Upper lobe of left lung (tissue), 6 donors: ENCODE data around the gene CENATAC. TPM values are rescaled to one million over a fixed set of nuclear protein-coding genes. Genes with fewer than 3 reads are reported as not detected.

Source experiments
- ATAC-seq, 2 donors: fragments of 200-7000 bp; cut with Tn5 transposase; one replicate each; pipeline ENCODE4 v1.9.1; 2022; ENCODE audit warnings: mild to moderate bottlenecking in 2 of 2, moderate library complexity in 2 of 2; ENCODE audit not compliant: low FRiP score in 2 of 2
- DNase-seq, 2 donors: peaks; one replicate each; pipeline ENCODE4 v3.0.0-alpha.2; 2019 to 2020
- H3K27ac ChIP-seq, 4 donors: fragments of 200-600 bp; sonication (generic); one replicate each; pipeline ENCODE4 v1.5.1; 2016 to 2019
- H3K27me3 ChIP-seq, 4 donors: fragments of 200-600 bp; sonication (generic); one replicate each; pipeline ENCODE4 v1.5.1; 2017 to 2019
- H3K36me3 ChIP-seq, 4 donors: fragments of 200-600 bp; sonication (generic); one replicate each; pipeline ENCODE4 v1.5.1; 2016 to 2019
- H3K4me1 ChIP-seq, 4 donors: fragments of 200-600 bp; sonication (generic); one replicate each; pipeline ENCODE4 v1.5.1; 2018 to 2019
- H3K4me3 ChIP-seq, 4 donors: fragments of 200-600 bp; sonication (generic); one replicate each; pipeline ENCODE4 v1.5.1; 2017 to 2019; ENCODE audit warnings: mild to moderate bottlenecking in 2 of 4, moderate library complexity in 1 of 4
- H3K9me3 ChIP-seq, 4 donors: fragments of 200-600 bp; sonication (generic); one replicate each; pipeline ENCODE4 v1.5.1; 2018 to 2019
- CTCF ChIP-seq, 6 experiments: fragments of 450-650 bp in 4 of 6; fragments of 200-600 bp in 2 of 6; sonication (generic) in 2 of 6; IDR thresholded peaks; one replicate each; pipeline ENCODE4 v1.5.1; 2016 to 2019; ENCODE audit warnings: antibody characterized with exemption in 6 of 6
- EP300 ChIP-seq, 4 donors: sonication (generic); formaldehyde crosslinking; IDR thresholded peaks; one replicate each; pipeline ENCODE4 v1.5.1; 2017; ENCODE audit warnings: antibody characterized with exemption in 4 of 4, control low read depth in 2 of 4
- POLR2A ChIP-seq, 4 donors: fragments of 450-650 bp; IDR thresholded peaks; one replicate each; pipeline ENCODE4 v1.5.1; 2016 to 2017; ENCODE audit warnings: antibody characterized with exemption in 4 of 4, mild to moderate bottlenecking in 2 of 4
- POLR2AphosphoS5 ChIP-seq, 2 donors: sonication (generic); formaldehyde crosslinking; IDR thresholded peaks; one replicate each; pipeline ENCODE4 v1.5.1; 2017; ENCODE audit warnings: antibody characterized with exemption in 2 of 2
- WGBS, 2 donors: methylation state at CpG; one replicate each; pipeline ENCODE4 v1.1.5; 2017 to 2018; 5-methylcytosine and 5-hydroxymethylcytosine counted together
- total RNA-seq, 6 donors: library from RNA; depleted of rRNA in 4 of 6; stranded (reverse); fragments of >200 nt in 4 of 6; gene quantifications; one replicate each; pipeline versions ENCODE4 v1.1.0 to v1.2.1, GENCODE V29; 2016 to 2021
- donor health status: DM: no; HTN: no; CAD: no; lungs with moderate emphysema.
- donor health status: DM: no; HTN: yes; CAD: no; lungs with severe emphysema.

The CENATAC gene
- total RNA-seq, 6 donors from 2014 or later: 44.3 to 407 (median 94.3) TPM

GRCh38 chr11:119029069-119029339 lies 31.1 kb downstream of the CENATAC start:
- DNase-seq (no peak), ATAC-seq (no peak)
- peaks cover 5 to 37% (median 14%) of the 10 kb centered on the region in 4 donors for H3K36me3 ChIP-seq
- H3K9me3 ChIP-seq: no peaks in the 10 kb centered on the region
- peak overlapping the region in 3 of 4 donors; percentile 17 to 91 (median 25) for H3K27ac ChIP-seq
- TF ChIP-seq CTCF (IDR thresholded peaks at IDR 0.05) (no peak), POLR2A (IDR thresholded peaks at IDR 0.05) (no peak), EP300 (IDR thresholded peaks at IDR 0.05) (no peak), POLR2AphosphoS5 (IDR thresholded peaks at IDR 0.05) (no peak)
- no peaks in the 10 kb centered on the region for H3K27me3 ChIP-seq
- peak overlapping the region in 1 of 4 donors; percentile 64 for H3K4me3 ChIP-seq
- H3K4me1 ChIP-seq: peaks cover 22 to 40% (median 26%) of the 10 kb centered on the region in 4 donors
- WGBS, 2 donors: 78 to 91% methylated on average over 1 of the region's 1 CpG

DNA sequence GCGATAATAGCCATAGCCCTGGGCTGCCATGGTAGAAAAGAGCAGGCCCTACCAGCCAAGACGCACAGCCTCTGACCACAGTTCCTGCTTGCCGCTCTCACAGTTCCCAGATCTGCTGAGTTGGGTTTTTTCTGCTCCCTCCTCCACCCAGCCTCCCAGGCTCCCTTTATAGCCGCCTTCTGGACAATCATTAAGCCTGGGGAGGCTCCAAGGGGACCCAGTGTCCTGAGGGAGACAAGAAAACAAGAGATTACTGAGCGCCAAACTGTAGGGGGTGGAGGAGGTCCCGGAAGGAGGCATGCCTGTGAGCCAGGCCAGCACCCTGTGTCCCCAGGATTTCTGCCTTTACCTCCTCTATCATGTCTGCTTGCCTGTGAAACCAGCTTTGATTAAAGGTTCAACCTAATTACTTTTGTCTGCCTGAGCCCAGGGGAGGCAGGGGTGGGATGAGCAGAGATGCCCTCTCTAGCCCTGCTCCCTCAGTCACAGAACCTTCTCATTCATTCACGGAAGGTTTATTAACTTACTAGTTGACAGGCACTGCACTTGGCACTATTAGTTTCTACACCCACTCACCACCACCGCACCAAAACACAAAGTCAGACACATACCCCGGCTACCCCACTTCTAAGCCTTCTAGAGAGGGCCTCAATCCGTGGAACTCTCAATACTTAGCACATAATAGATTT lies 31.5 kb downstream of the CENATAC start:
- 52 to 74% methylated on average over 10 of the region's 10 CpGs for WGBS, 2 donors
- DNase-seq: no peak
- Histone ChIP-seq H3K4me3 (peak overlapping the region in 3 of 4 donors; percentile 64 to 96 (median 82)), H3K36me3 (peaks cover 5 to 33% (median 14%) of the 10 kb centered on the region in 4 donors), H3K9me3 (no peaks in the 10 kb centered on the region), H3K27me3 (no peaks in the 10 kb centered on the region), H3K27ac (peak overlapping the region; percentile 74 to 91 (median 84)), H3K4me1 (peaks cover 21 to 39% (median 25%) of the 10 kb centered on the region in 4 donors)
- no peak for TF ChIP-seq POLR2A (IDR thresholded peaks at IDR 0.05)
- TF ChIP-seq EP300 (IDR thresholded peaks at IDR 0.05): no peak
- no peak for TF ChIP-seq CTCF (IDR thresholded peaks at IDR 0.05)
- TF ChIP-seq POLR2AphosphoS5 (IDR thresholded peaks at IDR 0.05): no peak
- ATAC-seq: peak in 1 of 2 donors; percentile 9

DNA sequence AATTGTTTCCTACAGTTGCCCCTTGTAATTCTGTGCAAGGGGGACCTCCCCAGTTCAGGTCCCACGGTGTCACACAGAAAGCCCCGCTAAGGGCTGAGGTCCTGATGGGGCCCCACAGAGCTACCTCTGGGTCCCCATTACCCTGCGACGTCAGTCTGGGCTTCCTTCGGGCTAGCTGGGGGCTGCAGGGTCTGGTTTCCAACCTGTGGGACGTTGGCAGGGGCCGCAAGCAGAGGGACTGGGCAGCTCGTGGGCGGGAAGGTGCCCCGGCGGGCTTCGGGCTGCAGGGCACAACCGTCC lies 32.0 kb downstream of the CENATAC start:
- DNase-seq (no peak), ATAC-seq (peak in 1 of 2 donors; percentile 4)
- H3K4me1 ChIP-seq: peaks cover 20 to 35% (median 24%) of the 10 kb centered on the region in 4 donors
- no peaks in the 10 kb centered on the region for H3K27me3 ChIP-seq
- no peaks in the 10 kb centered on the region for H3K9me3 ChIP-seq
- TF ChIP-seq CTCF (IDR thresholded peaks at IDR 0.05) (no peak), POLR2A (IDR thresholded peaks at IDR 0.05) (no peak), EP300 (IDR thresholded peaks at IDR 0.05) (no peak), POLR2AphosphoS5 (IDR thresholded peaks at IDR 0.05) (no peak)
- 7 to 40% methylated on average over 1 to 6 of the region's 13 CpGs for WGBS, 2 donors
- peak overlapping the region; percentile 74 to 91 (median 84) for H3K27ac ChIP-seq
- peak overlapping the region; percentile 64 to 96 (median 88) for H3K4me3 ChIP-seq
- peaks cover 4 to 28% (median 10%) of the 10 kb centered on the region in 4 donors for H3K36me3 ChIP-seq

- no peak for TF ChIP-seq EP300 (IDR thresholded peaks at IDR 0.05)
- peak in 2 of 4 donors; percentile 25 to 77 for TF ChIP-seq POLR2A (IDR thresholded peaks at IDR 0.05)
- TF ChIP-seq CTCF (IDR thresholded peaks at IDR 0.05): peak in 5 of 6 experiments; percentile 83 to 98 (median 94)
- peak; percentile 29 to 78 for TF ChIP-seq POLR2AphosphoS5 (IDR thresholded peaks at IDR 0.05)
- peaks cover 17 to 31% (median 21%) of the 10 kb centered on the region in 4 donors for H3K4me1 ChIP-seq
- DNase-seq (peak; percentile 100), ATAC-seq (peak; percentile 98 to 99)
- no peaks in the 10 kb centered on the region for H3K9me3 ChIP-seq
- H3K4me3 ChIP-seq: peak within 1 kb of the TSS; percentile 64 to 96 (median 88)
- 0 to 1% methylated on average over 42 to 58 of the region's 67 CpGs for WGBS, 2 donors
- H3K36me3 ChIP-seq: peaks cover 0 to 23% (median 7%) of the 10 kb centered on the region in 4 donors
- no peaks in the 10 kb centered on the region for H3K27me3 ChIP-seq
- peak within 1 kb of the TSS; percentile 74 to 91 (median 84) for H3K27ac ChIP-seq
Observed at GRCh38 chr11:119030329-119031047, 32.5 kb downstream of the CENATAC start, which contains the start of gene SLC37A4. SLC37A4 (minus strand) TSS chr11:119030877.
